HEK293 (cell line): ENCODE results near the gene PLEKHH2.

ENCODE experiments used
- GLIS1 ChIP-seq: fragments of 450-650 bp; formaldehyde crosslinking; IDR thresholded peaks from 2 replicates; pipeline ENCODE4 v1.5.1; 2016; ENCODE audit warnings: missing biosample characterization, missing genetic modification characterization
- SP2 ChIP-seq: fragments of 450-650 bp; formaldehyde crosslinking; IDR thresholded peaks from 2 replicates; pipeline ENCODE4 v1.5.1; 2016; ENCODE audit warnings: missing biosample characterization, missing genetic modification characterization
- ZEB2 ChIP-seq: fragments of 450-650 bp; formaldehyde crosslinking; IDR thresholded peaks from 2 replicates; pipeline ENCODE4 v1.5.1; 2016; ENCODE audit warnings: missing biosample characterization, missing genetic modification characterization
- ZNF558 ChIP-seq: fragments of 450-650 bp; formaldehyde crosslinking; IDR thresholded peaks from 2 replicates; pipeline ENCODE4 v1.5.1; 2016; ENCODE audit warnings: missing biosample characterization, missing genetic modification characterization
- ZNF571 ChIP-seq: fragments of 450-650 bp; formaldehyde crosslinking; IDR thresholded peaks from 2 replicates; pipeline ENCODE4 v1.5.0; 2017; ENCODE audit warnings: missing biosample characterization, missing genetic modification characterization
- TF ChIP-seq, protein P1 (sequence below): fragments of 450-650 bp; formaldehyde crosslinking; IDR thresholded peaks from 2 replicates; pipeline ENCODE4 v1.5.1; 2017; ENCODE audit warnings: missing biosample characterization, missing genetic modification characterization
- TF ChIP-seq, protein P2 (sequence below): fragments of 450-650 bp; IDR thresholded peaks from 2 replicates; pipeline ENCODE4 v1.5.1; 2018; ENCODE audit warnings: missing biosample characterization, missing genetic modification characterization

DNA sequence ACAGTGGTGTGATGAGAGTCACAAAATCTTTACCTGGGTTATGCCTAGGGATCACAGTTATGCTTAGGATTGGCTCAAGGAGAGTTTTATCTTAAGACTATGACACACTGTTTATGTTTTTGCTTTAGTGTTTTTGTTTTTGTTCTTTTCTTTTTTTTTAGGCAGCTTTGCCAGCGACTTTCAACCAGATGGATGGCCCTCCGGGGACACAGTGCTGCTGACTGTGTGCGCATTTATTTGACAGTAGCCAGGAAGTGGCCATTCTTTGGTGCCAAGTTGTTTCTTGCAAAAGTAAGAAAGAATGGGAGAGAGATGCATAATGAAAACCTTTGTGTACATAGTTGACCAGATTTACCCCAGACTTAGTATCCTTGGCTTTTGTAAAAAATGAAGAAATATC, 121.7 kb downstream of the PLEKHH2 start:
- TF ChIP-seq, protein P1, sequence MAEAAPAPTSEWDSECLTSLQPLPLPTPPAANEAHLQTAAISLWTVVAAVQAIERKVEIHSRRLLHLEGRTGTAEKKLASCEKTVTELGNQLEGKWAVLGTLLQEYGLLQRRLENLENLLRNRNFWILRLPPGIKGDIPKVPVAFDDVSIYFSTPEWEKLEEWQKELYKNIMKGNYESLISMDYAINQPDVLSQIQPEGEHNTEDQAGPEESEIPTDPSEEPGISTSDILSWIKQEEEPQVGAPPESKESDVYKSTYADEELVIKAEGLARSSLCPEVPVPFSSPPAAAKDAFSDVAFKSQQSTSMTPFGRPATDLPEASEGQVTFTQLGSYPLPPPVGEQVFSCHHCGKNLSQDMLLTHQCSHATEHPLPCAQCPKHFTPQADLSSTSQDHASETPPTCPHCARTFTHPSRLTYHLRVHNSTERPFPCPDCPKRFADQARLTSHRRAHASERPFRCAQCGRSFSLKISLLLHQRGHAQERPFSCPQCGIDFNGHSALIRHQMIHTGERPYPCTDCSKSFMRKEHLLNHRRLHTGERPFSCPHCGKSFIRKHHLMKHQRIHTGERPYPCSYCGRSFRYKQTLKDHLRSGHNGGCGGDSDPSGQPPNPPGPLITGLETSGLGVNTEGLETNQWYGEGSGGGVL (tag by site-specific recombination): no peak
- TF ChIP-seq ZNF571 (tag by site-specific recombination) (no peak), SP2 (tag by site-specific recombination) (no peak), GLIS1 (no peak), ZNF558 (tag by site-specific recombination) (no peak), ZEB2 (no peak)
- TF ChIP-seq, protein P2, sequence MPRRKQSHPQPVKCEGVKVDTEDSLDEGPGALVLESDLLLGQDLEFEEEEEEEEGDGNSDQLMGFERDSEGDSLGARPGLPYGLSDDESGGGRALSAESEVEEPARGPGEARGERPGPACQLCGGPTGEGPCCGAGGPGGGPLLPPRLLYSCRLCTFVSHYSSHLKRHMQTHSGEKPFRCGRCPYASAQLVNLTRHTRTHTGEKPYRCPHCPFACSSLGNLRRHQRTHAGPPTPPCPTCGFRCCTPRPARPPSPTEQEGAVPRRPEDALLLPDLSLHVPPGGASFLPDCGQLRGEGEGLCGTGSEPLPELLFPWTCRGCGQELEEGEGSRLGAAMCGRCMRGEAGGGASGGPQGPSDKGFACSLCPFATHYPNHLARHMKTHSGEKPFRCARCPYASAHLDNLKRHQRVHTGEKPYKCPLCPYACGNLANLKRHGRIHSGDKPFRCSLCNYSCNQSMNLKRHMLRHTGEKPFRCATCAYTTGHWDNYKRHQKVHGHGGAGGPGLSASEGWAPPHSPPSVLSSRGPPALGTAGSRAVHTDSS: no peak
